Smooth muscle cell of trachea (primary cell): ENCODE results near the gene LRRC49. TPM values are rescaled to one million over a fixed set of nuclear protein-coding genes. Genes with fewer than 3 reads are reported as not detected.

ENCODE experiments used
- total RNA-seq: library from RNA; depleted of rRNA; stranded (reverse); fragments of >200 nt; gene quantifications from 2 replicates; pipeline ENCODE4 v1.2.1, GENCODE V29; 2014

LRRC49 gene
- total RNA-seq: 22.3 and 29.4 TPM in 2 replicates

GRCh38 chr15:70892002-70892911, at the start of gene LRRC49, which contains the start of gene THAP10:
Gene LRRC49, plus strand, starts transcription at chr15:70892826. Its CDS starts 69 bp downstream, at chr15:70892895.
Gene THAP10, minus strand, starts transcription at chr15:70892433. Its CDS starts 161 bp downstream, at chr15:70892272.

GRCh38 chr15:70853973-70854665, 38.5 kb upstream of the LRRC49 start, which contains the start of gene LARP6:
Gene LARP6, minus strand, starts transcription at chr15:70854157. Its CDS starts 69 bp downstream, at chr15:70854088.

Other genes with a start within 250 kb of the LRRC49 start
- gene UACA, start 129.3 kb upstream of the LRRC49 start, total RNA-seq: 107 and 164 TPM in 2 replicates
- 69.6 and 110 TPM in 2 replicates for gene LARP6, start 38.7 kb upstream of the LRRC49 start, total RNA-seq
- 2.5 and 3.3 TPM in 2 replicates for gene THAP10, start 393 bp upstream of the LRRC49 start, total RNA-seq
- 31.3 and 52.6 TPM in 2 replicates for gene THSD4, start 222.6 kb downstream of the LRRC49 start, total RNA-seq